NCI-H187 (cell line): Measurements from ENCODE around the gene NTMT1.
"Not testable (repeated sequence)": the region's sequence is repeated elsewhere in the genome, so short reads cannot be mapped to it uniquely, and the experiment has no call there.

Source experiments
- DNase-seq, 2 experiments: peaks; one replicate each; lab custom pipeline; 2025; lab: John Stamatoyannopoulos, UW

NTMT1 gene

DNA sequence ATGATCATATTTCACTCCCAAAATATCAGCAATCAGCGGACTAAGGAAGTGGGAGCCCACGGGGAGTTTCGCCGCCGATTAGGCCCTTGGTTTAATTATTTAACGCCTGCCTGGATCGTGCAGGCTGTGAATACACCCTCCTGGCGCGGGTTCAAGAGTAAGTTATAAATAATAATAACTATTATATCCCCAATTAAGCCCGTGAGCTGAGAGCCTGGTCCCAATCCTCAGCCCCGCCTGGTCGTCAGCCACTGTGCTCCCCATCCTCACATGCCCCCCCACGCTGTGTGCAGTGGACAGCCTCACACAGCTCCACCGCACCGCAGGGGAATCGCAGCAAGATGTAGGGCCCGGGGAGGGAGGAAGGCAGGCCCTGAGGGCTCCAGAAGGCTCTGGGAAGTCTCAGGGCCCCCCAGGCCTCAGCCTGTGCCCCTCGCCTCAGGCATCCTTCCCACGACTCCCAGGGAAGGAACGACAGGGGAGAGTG lies 28.6 kb downstream of the NTMT1 start:
- no peak for DNase-seq

GRCh38 chr9:129655154-129655553 lies 29.2 kb downstream of the NTMT1 start:
- DNase-seq: no peak

DNA sequence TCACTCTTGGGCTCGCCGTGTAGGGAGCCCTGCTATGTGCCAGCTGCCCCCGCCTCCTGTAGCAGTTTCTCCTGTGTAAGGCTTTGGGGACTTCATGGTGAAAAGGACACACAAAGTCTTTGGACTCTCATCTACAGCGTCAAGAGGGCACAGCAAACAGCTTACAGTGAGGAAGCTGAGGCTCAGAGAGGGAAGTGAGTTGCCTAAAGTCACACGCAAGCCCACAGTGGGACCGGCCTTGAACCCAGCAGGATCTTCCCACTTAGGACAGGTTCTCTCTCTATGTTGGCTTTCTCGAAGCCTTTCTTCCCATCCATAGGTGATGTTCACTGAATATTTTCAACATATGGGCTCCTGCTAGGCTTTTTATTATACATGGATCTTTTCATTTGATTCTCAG lies 29.7 kb downstream of the NTMT1 start:
- DNase-seq: no peak

DNA sequence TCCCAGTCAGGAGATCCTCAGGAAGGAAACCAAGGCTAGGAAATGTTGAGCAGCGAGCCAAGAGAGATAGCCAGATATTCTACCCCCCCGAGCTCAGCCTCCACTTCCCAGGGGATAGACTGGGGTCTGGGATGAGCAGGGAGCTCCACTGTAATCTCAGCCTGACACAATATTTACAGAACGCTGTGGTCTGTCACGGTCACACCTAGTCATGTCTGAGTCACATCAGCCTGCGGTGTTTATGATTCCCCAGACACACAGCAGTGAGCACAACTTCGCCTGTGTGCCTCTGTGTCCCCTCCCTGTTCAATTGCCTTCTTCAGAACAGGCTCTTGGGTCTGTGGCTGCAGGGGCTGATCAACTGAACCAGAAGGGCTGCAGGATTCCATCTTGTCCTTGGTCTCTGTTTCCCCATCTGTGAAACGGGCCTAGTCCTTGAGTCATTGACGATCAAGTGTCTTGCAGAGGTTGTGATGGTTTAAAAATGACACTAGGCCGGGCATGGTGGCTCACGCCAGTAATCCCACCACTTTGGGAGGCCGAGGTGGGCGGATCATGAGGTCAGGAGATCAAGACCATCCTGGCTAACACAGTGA lies 30.9 kb downstream of the NTMT1 start:
- no peak for DNase-seq

DNA sequence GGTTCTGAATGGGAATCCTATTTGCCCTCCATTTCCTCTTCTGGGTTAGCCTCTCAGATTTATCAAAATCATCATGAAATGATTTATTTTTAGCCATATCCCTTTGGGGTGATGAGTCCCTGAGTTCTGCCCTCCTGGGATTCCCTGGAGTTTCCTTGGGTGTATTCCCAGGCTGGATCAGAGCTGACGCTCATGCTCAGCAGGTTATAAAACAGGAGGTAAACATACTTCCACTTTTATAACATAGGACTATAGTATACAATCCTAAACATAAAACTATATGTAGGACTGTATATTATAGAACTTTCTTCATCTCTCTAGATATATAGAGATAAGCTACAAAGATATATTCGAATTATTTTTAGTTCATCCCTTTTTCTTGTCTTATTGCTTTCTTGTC lies 35.1 kb downstream of the NTMT1 start:
- DNase-seq: no peak

GRCh38 chr9:129662239-129662638 lies 36.3 kb downstream of the NTMT1 start:
- DNase-seq: not testable (repeated sequence)

GRCh38 chr9:129664746-129665388 lies 38.9 kb downstream of the NTMT1 start:
- DNase-seq: no peak

DNA sequence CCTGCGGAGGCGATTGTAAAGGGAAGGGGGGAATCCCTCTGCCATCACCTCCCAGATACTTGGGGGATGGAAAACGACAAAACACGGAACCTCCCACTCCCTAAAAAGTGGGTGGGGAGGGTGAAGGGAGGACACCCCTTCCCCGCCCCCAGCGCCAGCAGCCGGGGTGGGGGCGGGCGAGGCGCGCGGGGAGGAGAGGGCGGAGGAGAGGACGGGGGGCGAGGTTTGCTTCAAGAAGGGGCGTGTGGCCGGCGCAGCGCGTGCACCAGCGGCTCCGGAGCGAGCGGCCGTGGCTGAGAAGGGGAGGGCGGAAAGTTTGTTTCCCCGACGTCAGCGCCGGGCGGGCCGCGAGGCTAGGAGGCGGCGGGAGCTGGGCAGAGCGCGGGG lies 39.4 kb downstream of the NTMT1 start, which contains the start of gene PRRX2:
Gene PRRX2, plus strand, starts transcription at position 259 of the 387 bp plus-strand sequence. CDS start 221 bp downstream, outside the sequence.
- no peak for DNase-seq

DNA sequence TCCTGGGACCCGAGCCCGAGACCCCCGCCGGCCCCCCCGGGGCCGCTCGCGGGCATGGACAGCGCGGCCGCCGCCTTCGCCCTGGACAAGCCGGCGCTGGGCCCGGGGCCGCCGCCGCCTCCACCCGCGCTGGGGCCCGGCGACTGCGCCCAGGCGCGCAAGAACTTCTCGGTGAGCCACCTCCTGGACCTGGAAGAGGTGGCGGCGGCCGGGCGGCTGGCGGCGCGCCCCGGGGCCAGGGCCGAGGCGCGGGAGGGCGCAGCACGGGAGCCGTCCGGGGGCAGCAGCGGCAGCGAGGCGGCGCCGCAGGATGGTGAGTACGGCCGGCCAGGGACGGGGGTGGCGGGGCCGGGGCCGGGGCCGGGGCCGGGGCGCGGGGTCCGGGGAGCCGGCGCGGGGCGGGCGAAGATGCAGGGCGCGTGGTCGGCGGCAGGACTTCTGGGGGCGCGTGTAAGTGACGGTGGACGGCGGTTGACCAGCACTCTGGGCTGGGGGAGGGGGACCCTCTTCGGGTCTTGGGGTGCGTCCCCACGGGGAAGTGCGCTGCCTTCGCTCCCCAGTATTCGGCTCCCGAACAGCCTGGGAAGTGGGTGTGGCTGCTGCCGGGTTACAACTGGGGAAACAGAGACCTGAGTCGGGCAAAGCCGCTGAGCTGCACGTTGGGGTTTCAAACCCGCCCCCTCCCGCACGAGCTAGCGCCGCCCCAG lies 40.0 kb downstream of the NTMT1 start:
- DNase-seq: no peak

DNA sequence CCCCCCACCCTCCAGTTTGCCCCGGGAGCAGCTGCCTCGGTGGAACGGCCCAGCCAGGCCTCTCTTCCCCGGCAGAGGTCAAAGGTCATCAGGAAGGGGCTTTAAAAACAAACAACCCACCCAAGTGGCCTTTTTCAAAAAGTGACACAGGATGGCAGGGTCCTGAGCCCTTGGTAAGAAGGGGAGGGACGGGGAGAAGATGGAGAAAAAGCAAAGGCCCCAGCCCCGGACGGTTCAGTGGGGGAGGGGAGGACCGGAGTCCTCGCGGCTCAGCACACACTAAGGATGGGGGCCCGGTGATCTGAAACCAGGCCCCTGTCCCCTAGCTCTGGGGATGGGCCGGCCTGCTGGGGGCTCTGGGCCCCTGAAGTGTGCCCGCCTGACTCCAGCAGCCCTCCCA lies 40.6 kb downstream of the NTMT1 start:
- no peak for DNase-seq

- no peak for DNase-seq
These were observed 41.4 kb downstream of the NTMT1 start for GRCh38 chr9:129667378-129667777.

- no peak for DNase-seq
These were observed 41.9 kb downstream of the NTMT1 start for GRCh38 chr9:129667850-129668249.

DNA sequence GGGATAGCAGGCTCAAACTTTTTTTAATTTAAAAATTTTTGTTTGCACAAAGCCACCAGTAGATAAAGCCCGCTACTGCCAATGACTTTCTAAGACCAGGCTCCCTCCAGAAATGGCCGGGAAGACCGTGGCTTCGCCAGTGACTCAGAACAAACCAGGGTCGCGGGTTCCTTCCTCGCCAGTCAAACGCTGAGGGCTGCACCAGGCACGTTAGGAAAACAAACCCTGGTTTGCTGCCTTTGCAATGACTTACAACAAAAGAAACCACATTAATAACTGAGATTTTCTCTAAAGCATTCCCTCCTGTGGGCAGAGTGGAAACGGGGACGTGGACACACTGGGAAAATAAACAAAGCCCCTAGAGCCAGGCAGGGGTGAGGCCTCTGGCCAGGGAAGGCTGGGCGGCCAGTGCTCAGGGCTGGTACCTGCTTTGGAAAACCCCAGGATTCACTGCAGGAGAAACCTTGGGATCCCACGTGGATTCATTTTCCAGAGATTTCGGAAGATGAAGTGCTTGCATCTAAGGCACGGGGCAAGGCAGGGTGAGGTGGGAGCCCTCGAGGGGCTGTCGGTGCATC lies 43.3 kb downstream of the NTMT1 start:
- no peak for DNase-seq

GRCh38 chr9:129669946-129670345 lies 44.0 kb downstream of the NTMT1 start:
- DNase-seq: no peak

DNA sequence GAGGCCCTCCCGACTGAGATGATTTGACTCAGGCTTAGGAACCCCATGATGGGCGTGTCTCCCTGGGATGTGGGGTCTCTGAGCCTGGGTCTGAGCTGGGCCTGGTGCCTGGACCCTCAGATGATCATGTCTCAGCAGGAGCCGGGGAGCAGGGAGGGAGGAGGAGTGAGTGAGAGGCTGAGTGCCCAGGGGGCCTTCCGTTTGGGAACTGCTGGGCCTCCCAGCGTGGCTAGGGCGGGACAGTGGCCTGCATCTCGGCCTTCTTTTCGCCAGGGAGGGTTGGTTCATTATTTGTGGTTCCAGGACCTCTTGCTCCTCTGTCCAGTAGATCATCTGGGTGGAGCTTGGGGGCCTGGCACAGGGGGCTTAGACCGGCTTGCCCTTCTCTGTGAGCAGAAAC lies 45.1 kb downstream of the NTMT1 start:
- no peak for DNase-seq

DNA sequence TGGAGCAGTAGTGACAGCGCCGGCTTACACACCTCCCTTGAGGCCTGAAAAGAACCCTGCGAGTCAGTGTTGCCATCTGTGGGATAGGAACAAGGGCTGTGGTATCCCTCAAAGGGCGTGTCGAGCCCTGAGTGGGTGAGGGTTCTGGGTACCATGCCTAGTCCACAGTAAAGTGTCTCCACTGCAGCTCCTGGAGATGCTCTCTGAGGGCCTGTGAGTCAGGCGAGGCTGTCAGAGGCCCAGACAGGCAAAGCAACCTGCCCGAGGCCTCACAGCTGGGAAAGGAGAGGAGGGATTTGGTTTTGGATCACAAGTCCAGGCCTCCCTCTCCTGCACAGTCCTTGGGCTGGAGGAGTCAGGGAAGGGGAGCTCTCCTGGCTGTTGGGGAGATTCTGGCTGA lies 45.6 kb downstream of the NTMT1 start:
- DNase-seq: no peak

DNA sequence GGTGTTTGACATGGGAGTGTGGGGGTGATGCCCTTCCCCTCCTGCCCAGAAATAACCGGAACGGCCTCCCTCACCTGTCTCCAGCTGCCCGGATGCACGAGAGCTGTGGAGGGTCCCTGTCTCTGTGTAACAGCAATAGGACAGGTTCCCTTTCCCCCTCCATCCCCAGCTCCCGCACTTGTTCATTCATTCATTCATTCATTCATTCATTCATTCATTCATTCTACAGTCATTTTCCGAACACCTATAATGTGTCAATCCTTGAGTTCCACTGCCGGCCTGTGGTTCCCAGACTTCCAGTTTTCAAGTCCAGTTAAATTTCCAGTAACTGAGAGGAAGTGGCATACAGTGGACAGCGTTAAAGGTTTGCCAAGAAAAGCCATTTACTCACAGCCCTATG lies 46.7 kb downstream of the NTMT1 start:
- no peak for DNase-seq

- DNase-seq: no peak
These were observed 47.6 kb downstream of the NTMT1 start for GRCh38 chr9:129673602-129674001.

DNA sequence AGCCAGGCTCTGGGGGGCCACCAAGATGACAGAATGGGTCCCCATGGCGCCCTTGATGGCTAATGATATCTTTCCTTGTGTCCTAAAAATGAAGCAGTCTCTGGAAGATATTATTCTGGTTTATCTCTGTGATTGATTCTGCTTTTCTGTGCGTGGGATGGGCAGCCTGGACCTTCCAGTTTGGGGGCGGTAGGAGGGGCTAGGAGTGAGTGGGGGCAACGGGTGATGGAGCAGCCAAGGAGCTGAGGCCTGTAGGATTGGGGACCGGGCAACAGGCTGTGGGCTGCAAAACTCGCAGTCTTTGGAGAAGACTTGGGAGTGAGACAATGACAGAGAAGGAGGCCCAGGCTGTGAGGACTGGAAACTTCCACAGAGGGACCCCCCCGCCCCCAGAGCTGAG lies 48.3 kb downstream of the NTMT1 start:
- DNase-seq: no peak

DNA sequence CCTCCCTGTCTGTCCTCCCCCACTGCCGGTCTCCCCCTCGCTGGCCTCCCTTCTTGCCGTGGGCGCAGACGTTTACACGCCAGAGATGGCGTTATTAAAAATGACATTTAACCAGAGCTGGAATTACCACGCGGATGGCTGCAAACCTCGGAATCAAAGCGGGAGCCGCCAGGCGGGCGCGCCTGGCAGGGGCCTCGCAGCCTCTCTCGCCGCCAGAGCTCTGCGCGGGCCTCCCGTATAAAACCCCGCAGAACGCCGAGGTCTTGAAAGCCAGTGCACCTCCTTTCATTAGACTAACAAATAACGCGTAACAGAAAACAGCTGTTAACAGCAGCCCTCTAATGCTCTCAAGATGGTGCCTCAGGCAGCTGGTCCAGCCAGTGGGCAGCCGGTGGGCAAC lies 49.7 kb downstream of the NTMT1 start:
- DNase-seq: no peak

DNA sequence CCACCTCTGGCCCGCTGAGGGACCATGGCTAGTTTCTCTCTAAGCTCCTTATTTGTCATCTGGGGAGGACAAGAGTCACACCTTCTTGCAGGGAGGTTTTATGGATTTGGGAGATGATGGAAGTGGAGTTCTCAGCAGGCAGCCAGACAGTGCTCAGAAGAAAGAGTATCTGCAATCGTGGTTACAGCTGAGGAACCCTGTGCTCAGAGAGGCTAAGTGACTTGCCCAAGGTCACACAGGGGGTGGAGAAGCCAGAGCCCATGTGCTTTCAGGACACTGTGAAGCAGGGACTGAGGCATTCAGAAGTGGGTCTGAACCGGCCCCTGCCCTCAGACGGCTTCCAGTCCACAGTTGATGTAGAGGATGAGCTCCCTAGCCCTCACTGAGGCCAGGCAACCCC lies 50.3 kb downstream of the NTMT1 start:
- no peak for DNase-seq

DNA sequence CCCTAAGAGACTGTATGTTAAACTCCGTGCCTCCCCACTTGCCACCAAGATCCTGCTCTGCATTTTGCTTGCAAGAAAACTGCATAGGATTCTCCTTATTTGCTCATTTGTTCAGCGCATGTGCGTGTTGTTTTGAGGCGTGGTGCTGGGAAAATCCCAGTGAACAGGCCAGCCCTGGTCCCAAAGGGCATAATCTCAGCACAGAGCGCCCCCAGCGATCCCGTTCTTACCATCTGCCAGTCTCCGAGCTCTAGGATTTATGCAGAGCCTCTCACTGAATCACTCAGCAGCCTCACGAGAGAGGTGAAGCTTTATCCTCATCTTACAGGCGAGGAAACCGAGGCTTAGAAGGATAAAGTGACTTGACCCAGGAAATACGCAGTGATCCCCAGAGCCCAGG lies 51.0 kb downstream of the NTMT1 start:
- DNase-seq: no peak

DNA sequence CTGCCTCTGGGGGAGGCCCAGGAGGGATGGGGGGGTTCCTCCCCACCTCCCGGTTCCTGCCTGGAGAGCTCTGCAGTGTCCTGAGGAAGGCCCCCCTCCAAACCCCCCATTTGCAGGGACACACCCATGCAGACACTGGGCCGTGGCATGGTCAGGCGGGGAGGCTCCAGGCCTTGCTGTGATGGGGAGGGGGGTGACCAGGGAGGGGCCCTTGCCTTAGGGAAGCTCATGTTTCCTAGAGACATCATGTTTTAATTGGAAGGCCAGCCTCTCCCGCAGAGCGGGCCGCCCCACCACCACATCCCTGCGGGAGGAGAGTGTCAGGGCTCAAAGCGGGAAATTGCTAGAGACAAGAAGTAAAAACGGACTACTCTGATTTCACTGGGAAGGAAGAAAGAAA lies 51.5 kb downstream of the NTMT1 start:
- DNase-seq: no peak
